ENCODE measurements around the gene ISLR. TPM values are rescaled to one million over a fixed set of nuclear protein-coding genes. Genes with fewer than 3 reads are reported as not detected.

ISLR gene
- total RNA-seq, 3 donors from 2014 or later, result 0.26 TPM; not detected in 2

- no peaks in the 10 kb centered on the region for H3K4me1 Mint-ChIP-seq (ENCODE audit: low read depth)
- peaks cover 13% of the 10 kb centered on the region for H3K27me3 Mint-ChIP-seq (ENCODE audit: low read depth)
- no peak for ATAC-seq
- H3K36me3 Mint-ChIP-seq (ENCODE audit: insufficient read depth), result no peaks in the 10 kb centered on the region
- H3K4me3 Mint-ChIP-seq, result no peak within 1 kb of the TSS
- DNase-seq, result no peak
- H3K9me3 Mint-ChIP-seq, result no peaks in the 10 kb centered on the region
Observed at GRCh38 chr15:74202452-74203401, 29.2 kb downstream of the ISLR start, which contains the start of gene STRA6. Gene STRA6 (minus strand): TSS chr15:74202787. CDS start chr15:74202267, 520 bp downstream.

GRCh38 chr15:74203914-74204431 lies 30.5 kb downstream of the ISLR start:
- H3K9me3 Mint-ChIP-seq, result no peaks in the 10 kb centered on the region
- H3K4me1 Mint-ChIP-seq (ENCODE audit: low read depth), result no peaks in the 10 kb centered on the region
- H3K27me3 Mint-ChIP-seq (ENCODE audit: low read depth), result peaks cover 24% of the 10 kb centered on the region
- DNase-seq (no peak), ATAC-seq (no peak)
- H3K4me3 Mint-ChIP-seq, result no peak overlapping the region
- no peaks in the 10 kb centered on the region for H3K36me3 Mint-ChIP-seq (ENCODE audit: insufficient read depth)

- ATAC-seq (no peak), DNase-seq (no peak)
- Mint-ChIP-seq H3K36me3 (ENCODE audit: insufficient read depth) (no peaks in the 10 kb centered on the region), H3K4me1 (ENCODE audit: low read depth) (no peaks in the 10 kb centered on the region), H3K27me3 (ENCODE audit: low read depth) (peaks cover 21% of the 10 kb centered on the region), H3K4me3 (no peak overlapping the region), H3K9me3 (no peaks in the 10 kb centered on the region)
Observed at GRCh38 chr15:74205582-74205947, 32.1 kb downstream of the ISLR start.

GRCh38 chr15:74206801-74207281 lies 33.3 kb downstream of the ISLR start:
- H3K27me3 Mint-ChIP-seq (ENCODE audit: low read depth), result peaks cover 19% of the 10 kb centered on the region
- no peak for ATAC-seq

GRCh38 chr15:74207652-74208440 lies 34.3 kb downstream of the ISLR start:
- no peak for ATAC-seq
- Mint-ChIP-seq H3K27me3 (ENCODE audit: low read depth) (peaks cover 19% of the 10 kb centered on the region), H3K36me3 (ENCODE audit: insufficient read depth) (no peaks in the 10 kb centered on the region), H3K4me1 (ENCODE audit: low read depth) (no peaks in the 10 kb centered on the region), H3K9me3 (no peaks in the 10 kb centered on the region), H3K4me3 (no peak overlapping the region)
- DNase-seq, result no peak

More at GRCh38 chr15:74206801-74207281, 33.3 kb downstream of the ISLR start:
- Mint-ChIP-seq H3K9me3 (no peaks in the 10 kb centered on the region), H3K4me3 (no peak overlapping the region), H3K4me1 (ENCODE audit: low read depth) (no peaks in the 10 kb centered on the region), H3K36me3 (ENCODE audit: insufficient read depth) (no peaks in the 10 kb centered on the region)
- no peak for DNase-seq

GRCh38 chr15:74208496-74208895 lies 35.0 kb downstream of the ISLR start:
- Mint-ChIP-seq H3K9me3 (no peaks in the 10 kb centered on the region), H3K4me1 (ENCODE audit: low read depth) (no peaks in the 10 kb centered on the region), H3K4me3 (no peak overlapping the region), H3K27me3 (ENCODE audit: low read depth) (peaks cover 18% of the 10 kb centered on the region), H3K36me3 (ENCODE audit: insufficient read depth) (no peaks in the 10 kb centered on the region)
- ATAC-seq (no peak), DNase-seq (no peak)

GRCh38 chr15:74208901-74209559 lies 35.5 kb downstream of the ISLR start:
- no peak for ATAC-seq
- peaks cover 20% of the 10 kb centered on the region for H3K27me3 Mint-ChIP-seq (ENCODE audit: low read depth)
- H3K9me3 Mint-ChIP-seq, result no peaks in the 10 kb centered on the region
- no peaks in the 10 kb centered on the region for H3K36me3 Mint-ChIP-seq (ENCODE audit: insufficient read depth)
- H3K4me3 Mint-ChIP-seq, result no peak overlapping the region
- no peaks in the 10 kb centered on the region for H3K4me1 Mint-ChIP-seq (ENCODE audit: low read depth)
- no peak for DNase-seq

GRCh38 chr15:74209560-74209958 lies 36.0 kb downstream of the ISLR start:
- H3K4me1 Mint-ChIP-seq (ENCODE audit: low read depth), result no peaks in the 10 kb centered on the region
- no peaks in the 10 kb centered on the region for H3K9me3 Mint-ChIP-seq
- H3K36me3 Mint-ChIP-seq (ENCODE audit: insufficient read depth), result no peaks in the 10 kb centered on the region
- no peak for DNase-seq
- H3K4me3 Mint-ChIP-seq, result no peak overlapping the region
- H3K27me3 Mint-ChIP-seq (ENCODE audit: low read depth), result peaks cover 21% of the 10 kb centered on the region
- no peak for ATAC-seq

GRCh38 chr15:74209997-74210671 lies 36.6 kb downstream of the ISLR start:
- ATAC-seq (no peak), DNase-seq (no peak)
- peaks cover 27% of the 10 kb centered on the region for H3K27me3 Mint-ChIP-seq (ENCODE audit: low read depth)
- no peaks in the 10 kb centered on the region for H3K36me3 Mint-ChIP-seq (ENCODE audit: insufficient read depth)
- no peaks in the 10 kb centered on the region for H3K4me1 Mint-ChIP-seq (ENCODE audit: low read depth)
- no peaks in the 10 kb centered on the region for H3K9me3 Mint-ChIP-seq
- H3K4me3 Mint-ChIP-seq, result no peak overlapping the region

GRCh38 chr15:74210729-74211128 lies 37.2 kb downstream of the ISLR start:
- no peak for ATAC-seq
- DNase-seq, result no peak
- no peak overlapping the region for H3K4me3 Mint-ChIP-seq
- no peaks in the 10 kb centered on the region for H3K9me3 Mint-ChIP-seq
- H3K36me3 Mint-ChIP-seq (ENCODE audit: insufficient read depth), result no peaks in the 10 kb centered on the region
- H3K27me3 Mint-ChIP-seq (ENCODE audit: low read depth), result peaks cover 31% of the 10 kb centered on the region
- no peaks in the 10 kb centered on the region for H3K4me1 Mint-ChIP-seq (ENCODE audit: low read depth)

GRCh38 chr15:74211656-74212055 lies 38.1 kb downstream of the ISLR start:
- DNase-seq, result no peak

GRCh38 chr15:74212494-74212893 lies 39.0 kb downstream of the ISLR start:
- ATAC-seq, result no peak
- Mint-ChIP-seq H3K4me3 (no peak overlapping the region), H3K27me3 (ENCODE audit: low read depth) (peaks cover 30% of the 10 kb centered on the region), H3K9me3 (no peaks in the 10 kb centered on the region), H3K4me1 (ENCODE audit: low read depth) (no peaks in the 10 kb centered on the region), H3K36me3 (ENCODE audit: insufficient read depth) (no peaks in the 10 kb centered on the region)
- DNase-seq, result no peak

More at GRCh38 chr15:74211656-74212055, 38.1 kb downstream of the ISLR start:
- Mint-ChIP-seq H3K9me3 (no peaks in the 10 kb centered on the region), H3K27me3 (ENCODE audit: low read depth) (peaks cover 31% of the 10 kb centered on the region), H3K4me1 (ENCODE audit: low read depth) (no peaks in the 10 kb centered on the region), H3K4me3 (no peak overlapping the region), H3K36me3 (ENCODE audit: insufficient read depth) (no peaks in the 10 kb centered on the region)
- no peak for ATAC-seq

- no peak overlapping the region for H3K4me3 Mint-ChIP-seq
Observed at GRCh38 chr15:74213858-74214284, 40.4 kb downstream of the ISLR start.

More at GRCh38 chr15:74213858-74214284, 40.4 kb downstream of the ISLR start:
- H3K9me3 Mint-ChIP-seq, result no peaks in the 10 kb centered on the region
- DNase-seq, result no peak
- no peak for ATAC-seq
- H3K27me3 Mint-ChIP-seq (ENCODE audit: low read depth), result peaks cover 23% of the 10 kb centered on the region
- no peaks in the 10 kb centered on the region for H3K36me3 Mint-ChIP-seq (ENCODE audit: insufficient read depth)
- no peaks in the 10 kb centered on the region for H3K4me1 Mint-ChIP-seq (ENCODE audit: low read depth)

Measured in activated T-cell treated with anti-CD3 and anti-CD28 coated beads, Interleukin-2, amount 50 U/mL, for 4 hours (primary cell).